Panc1 (cell line): ENCODE data around the gene APOC3. TPM values are rescaled to one million over a fixed set of nuclear protein-coding genes. Genes with fewer than 3 reads are reported as not detected.

Experiments used
- ATAC-seq: fragments of 200-7000 bp; cut with Tn5 transposase; 2 replicates; pipeline ENCODE4 v1.9.1; 2020; ENCODE audit warnings: mild to moderate bottlenecking, moderate library complexity
- BruUV-seq: library from RNA; stranded (reverse); fragments of 400-500 nt; replicated peaks from 2 replicates; lab custom pipeline; 2021; lab: Mats Ljungman, UMichigan
- CTCF ChIA-PET: fragments of 300-600 bp; sonication (Branson Sonifier 250); formaldehyde crosslinking; loops from one replicate; lab custom pipeline; 2022; ENCODE audit warnings: antibody characterized with exemption; lab: Charles Lee
- POLR2A ChIA-PET: fragments of 300-600 bp; sonication (Branson Sonifier 250); formaldehyde crosslinking; loops from one replicate; lab custom pipeline; 2022; ENCODE audit warnings: antibody characterized with exemption; lab: Charles Lee
- DNase-seq: peaks from one replicate; pipeline ENCODE4 v3.0.0-alpha.2; 2010; ENCODE audit warnings: low read depth, low spot score
- H3K27ac ChIP-seq: 2 replicates; pipeline ENCODE4 v1.5.1; 2011; ENCODE audit warnings: mild to moderate bottlenecking, low read length, inconsistent platforms
- H3K27me3 ChIP-seq: fragments of 200-500 bp; sonication (Bioruptor generic); 2 replicates; pipeline ENCODE4 v1.6.0; 2014; ENCODE audit warnings: low read length, inconsistent platforms; ENCODE audit not compliant: control insufficient read depth, insufficient read depth
- H3K36me3 ChIP-seq: fragments of 200-500 bp; sonication (Bioruptor generic); 2 replicates; pipeline ENCODE4 v1.5.1; 2014; ENCODE audit warnings: inconsistent platforms, mild to moderate bottlenecking, low read length, moderate library complexity; ENCODE audit not compliant: control insufficient read depth, insufficient read depth
- H3K4me1 ChIP-seq: 2 replicates; pipeline ENCODE4 v1.5.1; 2011; ENCODE audit warnings: inconsistent platforms, mild to moderate bottlenecking, low read length, moderate library complexity; ENCODE audit not compliant: control insufficient read depth, insufficient read depth
- H3K4me3 ChIP-seq, 2 experiments: 2 replicates each; pipeline ENCODE4 v1.5.1; 2011 to 2012; ENCODE audit warnings: low read depth in 2 of 2, low read length in 2 of 2, mild to moderate bottlenecking in 2 of 2, inconsistent platforms in 1 of 2, moderate library complexity in 1 of 2
- H3K9me3 ChIP-seq: fragments of 200-500 bp; sonication (Bioruptor generic); 2 replicates; pipeline ENCODE4 v1.5.1; 2014; ENCODE audit warnings: low read depth, mild to moderate bottlenecking, inconsistent platforms, low read length, moderate library complexity; ENCODE audit not compliant: control insufficient read depth, insufficient read depth
- POLR2AphosphoS5 ChIP-seq: IDR thresholded peaks from 2 replicates; pipeline ENCODE4 v1.6.1; 2012; ENCODE audit warnings: mild to moderate bottlenecking, low read depth, low read length, moderate library complexity
- SIN3A ChIP-seq: IDR thresholded peaks from 2 replicates; pipeline ENCODE4 v1.6.1; 2012; ENCODE audit warnings: low read depth, mild to moderate bottlenecking, low read length, moderate library complexity, borderline replicate concordance; ENCODE audit not compliant: insufficient read depth
- TCF7L2 ChIP-seq: IDR thresholded peaks from 2 replicates; pipeline ENCODE4 v1.6.1; 2011; ENCODE audit warnings: mild to moderate bottlenecking, low read depth, low read length, inconsistent platforms
- in situ Hi-C: cut with HindIII; loops from 2 replicates; pipeline ENCODE4 v1.10.0; 2016; ENCODE audit warnings: low sequenced_read_pairs, low pct_unique_long_range_greater_than_20kb
- intact Hi-C: fragments of 100-400 bp; cut with micrococcal nuclease; formaldehyde crosslinking; loops from one replicate; pipeline ENCODE4 v1.10.0; 2022; ENCODE audit not compliant: unreplicated experiment
- total RNA-seq: library from RNA; stranded (reverse); gene quantifications from one replicate; pipeline ENCODE4 v1.2.1, GENCODE V29; 2021; ENCODE audit not compliant: unreplicated experiment
- TF ChIP-seq, protein P1 (sequence below), 2 experiments: IDR thresholded peaks; 2 replicates each; pipeline ENCODE4 v1.6.1; 2011 to 2012; ENCODE audit warnings: low read depth in 2 of 2, control low read depth in 1 of 2, low read length in 1 of 2, mild to moderate bottlenecking in 1 of 2, moderate library complexity in 1 of 2; ENCODE audit not compliant: insufficient read depth in 1 of 2
- TF ChIP-seq, protein P2 (sequence below): fragments of 450-650 bp; IDR thresholded peaks from 2 replicates; pipeline ENCODE4 v1.5.1; 2017; ENCODE audit warnings: mild to moderate bottlenecking

Gene APOC3
- total RNA-seq, 1 experiment from 2014 or later, result 1.2 TPM

DNA sequence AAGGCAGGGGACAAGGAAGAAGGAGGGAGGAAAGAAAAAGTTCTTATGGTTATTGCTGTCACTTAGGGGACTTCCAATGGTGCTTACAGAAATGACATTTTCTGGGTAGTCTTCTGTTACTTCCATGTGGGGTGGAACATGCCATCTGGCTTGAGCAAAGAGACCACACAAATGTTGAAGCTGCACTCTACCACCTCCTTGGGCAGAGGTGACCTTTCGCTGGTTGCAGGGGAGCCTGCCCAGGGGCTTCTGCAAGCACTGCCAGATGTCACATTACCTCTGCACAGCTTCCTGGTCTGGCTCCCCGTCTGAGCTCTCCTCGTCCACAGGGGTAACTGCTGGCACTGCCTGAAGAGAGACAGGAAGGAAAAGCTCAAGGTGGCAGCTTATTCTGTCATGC, 40.3 kb downstream of the APOC3 start:
- Histone ChIP-seq H3K9me3 (no peaks in the 10 kb centered on the region), H3K27me3 (no peaks in the 10 kb centered on the region), H3K36me3 (peaks cover 8% of the 10 kb centered on the region; the same call in 1 of the 2 replicates), H3K27ac (no peak overlapping the region), H3K4me1 (no peaks in the 10 kb centered on the region), H3K4me3 (no peak overlapping the region)
- intact Hi-C loops (no loop called here), in situ Hi-C loops (no loop called here)
- DNase-seq (no peak), ATAC-seq (no peak)
- ChIA-PET CTCF (no interaction called here), POLR2A (no interaction called here)
- BruUV-seq, result no TSS peak
- TF ChIP-seq, protein P1, sequence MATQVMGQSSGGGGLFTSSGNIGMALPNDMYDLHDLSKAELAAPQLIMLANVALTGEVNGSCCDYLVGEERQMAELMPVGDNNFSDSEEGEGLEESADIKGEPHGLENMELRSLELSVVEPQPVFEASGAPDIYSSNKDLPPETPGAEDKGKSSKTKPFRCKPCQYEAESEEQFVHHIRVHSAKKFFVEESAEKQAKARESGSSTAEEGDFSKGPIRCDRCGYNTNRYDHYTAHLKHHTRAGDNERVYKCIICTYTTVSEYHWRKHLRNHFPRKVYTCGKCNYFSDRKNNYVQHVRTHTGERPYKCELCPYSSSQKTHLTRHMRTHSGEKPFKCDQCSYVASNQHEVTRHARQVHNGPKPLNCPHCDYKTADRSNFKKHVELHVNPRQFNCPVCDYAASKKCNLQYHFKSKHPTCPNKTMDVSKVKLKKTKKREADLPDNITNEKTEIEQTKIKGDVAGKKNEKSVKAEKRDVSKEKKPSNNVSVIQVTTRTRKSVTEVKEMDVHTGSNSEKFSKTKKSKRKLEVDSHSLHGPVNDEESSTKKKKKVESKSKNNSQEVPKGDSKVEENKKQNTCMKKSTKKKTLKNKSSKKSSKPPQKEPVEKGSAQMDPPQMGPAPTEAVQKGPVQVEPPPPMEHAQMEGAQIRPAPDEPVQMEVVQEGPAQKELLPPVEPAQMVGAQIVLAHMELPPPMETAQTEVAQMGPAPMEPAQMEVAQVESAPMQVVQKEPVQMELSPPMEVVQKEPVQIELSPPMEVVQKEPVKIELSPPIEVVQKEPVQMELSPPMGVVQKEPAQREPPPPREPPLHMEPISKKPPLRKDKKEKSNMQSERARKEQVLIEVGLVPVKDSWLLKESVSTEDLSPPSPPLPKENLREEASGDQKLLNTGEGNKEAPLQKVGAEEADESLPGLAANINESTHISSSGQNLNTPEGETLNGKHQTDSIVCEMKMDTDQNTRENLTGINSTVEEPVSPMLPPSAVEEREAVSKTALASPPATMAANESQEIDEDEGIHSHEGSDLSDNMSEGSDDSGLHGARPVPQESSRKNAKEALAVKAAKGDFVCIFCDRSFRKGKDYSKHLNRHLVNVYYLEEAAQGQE (IDR thresholded peaks at IDR 0.05; ENCODE audit: insufficient read depth in 1 of 2, low read depth in 2 of 2, low read length in 1 of 2), result no peak
- no peak for TF ChIP-seq SIN3A
- TF ChIP-seq, protein P2, sequence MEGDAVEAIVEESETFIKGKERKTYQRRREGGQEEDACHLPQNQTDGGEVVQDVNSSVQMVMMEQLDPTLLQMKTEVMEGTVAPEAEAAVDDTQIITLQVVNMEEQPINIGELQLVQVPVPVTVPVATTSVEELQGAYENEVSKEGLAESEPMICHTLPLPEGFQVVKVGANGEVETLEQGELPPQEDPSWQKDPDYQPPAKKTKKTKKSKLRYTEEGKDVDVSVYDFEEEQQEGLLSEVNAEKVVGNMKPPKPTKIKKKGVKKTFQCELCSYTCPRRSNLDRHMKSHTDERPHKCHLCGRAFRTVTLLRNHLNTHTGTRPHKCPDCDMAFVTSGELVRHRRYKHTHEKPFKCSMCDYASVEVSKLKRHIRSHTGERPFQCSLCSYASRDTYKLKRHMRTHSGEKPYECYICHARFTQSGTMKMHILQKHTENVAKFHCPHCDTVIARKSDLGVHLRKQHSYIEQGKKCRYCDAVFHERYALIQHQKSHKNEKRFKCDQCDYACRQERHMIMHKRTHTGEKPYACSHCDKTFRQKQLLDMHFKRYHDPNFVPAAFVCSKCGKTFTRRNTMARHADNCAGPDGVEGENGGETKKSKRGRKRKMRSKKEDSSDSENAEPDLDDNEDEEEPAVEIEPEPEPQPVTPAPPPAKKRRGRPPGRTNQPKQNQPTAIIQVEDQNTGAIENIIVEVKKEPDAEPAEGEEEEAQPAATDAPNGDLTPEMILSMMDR, result no peak
- TF ChIP-seq TCF7L2, result no peak
- no peak for TF ChIP-seq POLR2AphosphoS5

DNA sequence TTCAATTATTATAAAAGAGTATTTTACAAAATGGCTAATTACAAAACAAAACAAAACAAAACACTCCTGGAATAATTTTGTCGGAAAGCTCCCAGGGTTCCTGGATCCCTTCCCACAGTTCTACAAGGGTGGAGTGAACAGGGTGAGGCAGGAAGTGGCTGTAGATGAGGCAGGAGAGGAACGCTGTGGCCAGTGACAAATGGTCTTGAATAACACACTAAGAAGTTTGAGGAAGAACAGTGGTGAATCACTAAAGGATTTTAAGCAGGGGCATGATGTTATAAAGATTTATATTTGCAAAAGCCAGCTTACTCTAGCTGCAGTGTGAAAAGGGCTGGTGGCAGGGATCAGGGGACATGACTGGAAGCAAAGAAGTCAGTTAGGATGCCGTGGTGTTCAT, 41.5 kb downstream of the APOC3 start:
- ChIA-PET POLR2A (no interaction called here), CTCF (interaction anchor here (0.6 to 0.8 kb wide), 2 partner anchors 29 to 75 kb away, joined by 3 to 6 read pairs; no protein-coding TSS in a partner anchor)
- ATAC-seq (no peak), DNase-seq (no peak)
- H3K27ac ChIP-seq, result no peak overlapping the region
- TF ChIP-seq TCF7L2, result no peak
- TF ChIP-seq, protein P2, result no peak
- no peak for TF ChIP-seq POLR2AphosphoS5
- TF ChIP-seq, protein P1 (IDR thresholded peaks at IDR 0.05; ENCODE audit: insufficient read depth in 1 of 2, low read depth in 2 of 2, low read length in 1 of 2), result no peak
- TF ChIP-seq SIN3A, result no peak
- H3K36me3 ChIP-seq, result peaks cover 8% of the 10 kb centered on the region; the same call in 1 of the 2 replicates
- no TSS peak for BruUV-seq
- intact Hi-C loops, result no loop called here
- no peak overlapping the region for H3K4me3 ChIP-seq
- H3K9me3 ChIP-seq, result no peaks in the 10 kb centered on the region
- no peaks in the 10 kb centered on the region for H3K4me1 ChIP-seq
- in situ Hi-C loops, result no loop called here
- H3K27me3 ChIP-seq, result no peaks in the 10 kb centered on the region
